Measurements from ENCODE around the gene PTGR3.

The PTGR3 gene

DNA sequence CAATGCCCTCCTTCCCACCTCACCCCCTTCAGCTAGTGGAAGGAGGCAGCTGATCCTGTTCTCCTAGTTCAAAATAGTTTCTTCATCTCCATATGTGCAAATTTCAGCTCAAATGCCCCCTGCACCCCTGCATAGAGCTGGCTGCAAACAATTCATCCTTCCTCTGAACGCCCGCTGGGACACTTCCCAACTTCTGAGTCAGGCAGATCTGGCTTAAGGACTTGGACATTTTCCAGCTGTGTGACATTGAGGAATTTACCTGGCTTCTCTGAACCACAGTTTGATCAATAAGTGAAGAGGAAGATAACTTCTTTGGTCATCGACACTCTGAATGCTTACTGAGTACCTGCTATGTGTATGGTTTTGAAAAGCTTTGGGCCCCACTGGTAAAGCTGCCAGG, 23.5 kb downstream of the PTGR3 start:
- Mint-ChIP-seq H3K27me3 (ENCODE audit: low read depth, poor library complexity) (peaks cover 4% of the 10 kb centered on the region), H3K27ac (no peak overlapping the region), H3K9me3 (peaks cover 21% of the 10 kb centered on the region), H3K4me3 (no peak overlapping the region), H3K36me3 (ENCODE audit: low read depth) (peaks cover 28% of the 10 kb centered on the region), H3K4me1 (peaks cover 21% of the 10 kb centered on the region)
- TF ChIP-seq, protein P1, sequence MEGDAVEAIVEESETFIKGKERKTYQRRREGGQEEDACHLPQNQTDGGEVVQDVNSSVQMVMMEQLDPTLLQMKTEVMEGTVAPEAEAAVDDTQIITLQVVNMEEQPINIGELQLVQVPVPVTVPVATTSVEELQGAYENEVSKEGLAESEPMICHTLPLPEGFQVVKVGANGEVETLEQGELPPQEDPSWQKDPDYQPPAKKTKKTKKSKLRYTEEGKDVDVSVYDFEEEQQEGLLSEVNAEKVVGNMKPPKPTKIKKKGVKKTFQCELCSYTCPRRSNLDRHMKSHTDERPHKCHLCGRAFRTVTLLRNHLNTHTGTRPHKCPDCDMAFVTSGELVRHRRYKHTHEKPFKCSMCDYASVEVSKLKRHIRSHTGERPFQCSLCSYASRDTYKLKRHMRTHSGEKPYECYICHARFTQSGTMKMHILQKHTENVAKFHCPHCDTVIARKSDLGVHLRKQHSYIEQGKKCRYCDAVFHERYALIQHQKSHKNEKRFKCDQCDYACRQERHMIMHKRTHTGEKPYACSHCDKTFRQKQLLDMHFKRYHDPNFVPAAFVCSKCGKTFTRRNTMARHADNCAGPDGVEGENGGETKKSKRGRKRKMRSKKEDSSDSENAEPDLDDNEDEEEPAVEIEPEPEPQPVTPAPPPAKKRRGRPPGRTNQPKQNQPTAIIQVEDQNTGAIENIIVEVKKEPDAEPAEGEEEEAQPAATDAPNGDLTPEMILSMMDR (IDR thresholded peaks at IDR 0.05), result no peak
- no peak for DNase-seq

DNA sequence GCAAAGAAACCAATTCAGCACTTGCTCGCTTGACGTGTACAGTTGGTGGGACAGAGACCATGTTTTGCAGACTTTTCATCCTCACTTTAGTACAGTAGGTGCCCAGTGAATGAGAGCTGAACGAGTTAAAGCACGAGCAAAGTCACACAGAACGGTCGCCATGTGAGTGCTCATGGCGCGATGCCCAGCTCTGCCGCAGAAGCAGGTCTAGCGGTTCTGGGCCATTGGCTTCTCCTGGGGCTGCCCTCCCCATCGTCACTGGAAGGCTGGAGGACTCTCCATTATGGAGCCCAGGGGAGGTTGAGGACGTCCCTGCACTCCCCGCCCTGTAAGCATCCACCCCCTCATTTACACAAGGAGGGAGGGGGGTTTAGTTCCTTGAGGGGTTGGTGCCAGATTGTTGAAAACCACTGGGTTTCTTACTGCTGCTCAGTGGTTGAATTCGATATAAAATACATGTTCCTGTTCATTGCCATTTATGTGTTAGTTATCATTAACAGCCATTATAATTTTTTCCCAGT, 24.9 kb downstream of the PTGR3 start:
- H3K27me3 Mint-ChIP-seq (ENCODE audit: low read depth, poor library complexity), result peaks cover 4% of the 10 kb centered on the region
- DNase-seq, result no peak
- peaks cover 21% of the 10 kb centered on the region for H3K9me3 Mint-ChIP-seq
- no peak overlapping the region for H3K27ac Mint-ChIP-seq
- peaks cover 26% of the 10 kb centered on the region for H3K36me3 Mint-ChIP-seq (ENCODE audit: low read depth)
- no peak overlapping the region for H3K4me3 Mint-ChIP-seq
- peaks cover 21% of the 10 kb centered on the region for H3K4me1 Mint-ChIP-seq
- TF ChIP-seq, protein P1 (IDR thresholded peaks at IDR 0.05), result no peak

DNA sequence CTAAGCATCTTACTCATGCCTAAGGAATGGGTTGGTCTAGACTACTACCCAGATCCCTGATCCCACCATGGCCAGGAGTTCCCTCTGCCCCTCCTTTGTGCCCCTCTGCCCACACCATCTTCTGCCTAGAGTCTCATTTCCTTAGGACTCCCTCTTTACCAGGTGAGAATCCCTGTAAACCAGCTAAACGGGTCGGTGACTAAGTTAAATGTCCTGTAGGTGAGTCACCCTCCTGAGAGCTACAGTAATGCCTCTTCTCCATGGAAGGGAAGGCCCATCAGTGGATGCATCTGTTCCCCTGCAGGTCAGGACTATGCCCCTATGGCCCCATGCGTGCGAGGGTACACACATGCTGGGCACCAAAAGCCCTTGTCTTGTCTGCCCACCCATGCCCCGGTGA, 25.4 kb downstream of the PTGR3 start:
- H3K36me3 Mint-ChIP-seq (ENCODE audit: low read depth), result peaks cover 26% of the 10 kb centered on the region
- H3K27me3 Mint-ChIP-seq (ENCODE audit: low read depth, poor library complexity), result peaks cover 4% of the 10 kb centered on the region
- TF ChIP-seq, protein P1 (IDR thresholded peaks at IDR 0.05), result no peak
- H3K4me3 Mint-ChIP-seq, result no peak overlapping the region
- H3K27ac Mint-ChIP-seq, result no peak overlapping the region
- H3K4me1 Mint-ChIP-seq, result peaks cover 23% of the 10 kb centered on the region
- no peak for DNase-seq
- peaks cover 21% of the 10 kb centered on the region for H3K9me3 Mint-ChIP-seq

DNA sequence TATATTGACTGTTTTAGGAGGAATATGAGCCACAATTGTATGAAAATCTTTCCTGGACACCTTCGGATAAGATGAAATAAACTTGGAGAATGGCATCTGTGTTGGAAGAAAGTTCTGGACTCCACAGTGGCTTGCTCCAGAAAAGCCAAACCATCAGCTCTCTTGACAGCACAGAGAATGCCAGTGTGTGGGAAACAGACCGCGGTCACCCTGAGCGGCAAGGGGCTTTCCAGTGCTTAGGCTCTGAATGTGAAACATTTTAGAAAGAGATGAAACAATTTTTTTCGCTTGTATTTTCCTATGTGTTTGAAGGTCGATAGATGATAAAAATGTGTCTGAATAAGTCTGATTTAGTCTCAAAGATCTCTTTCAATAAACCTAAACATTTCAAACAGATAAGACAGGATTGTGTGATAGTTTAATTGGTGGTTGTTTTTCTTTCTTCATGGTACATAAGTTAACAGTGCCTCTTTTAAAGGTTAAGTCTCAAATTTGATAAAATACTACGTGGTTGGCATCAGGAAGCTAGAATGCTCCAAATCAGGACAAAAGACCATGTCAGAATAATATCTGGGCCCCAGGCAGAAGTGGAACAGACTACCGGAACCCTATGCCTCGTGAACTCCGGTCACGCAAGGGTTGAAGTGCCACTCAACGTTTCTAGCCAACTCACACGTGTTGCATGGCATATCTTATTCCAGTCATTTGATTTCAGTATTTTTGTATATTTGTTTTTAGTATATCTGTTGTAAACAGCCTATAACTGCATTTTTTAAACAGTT, 28.9 kb downstream of the PTGR3 start:
- H3K4me1 Mint-ChIP-seq, result peaks cover 14% of the 10 kb centered on the region
- peaks cover 19% of the 10 kb centered on the region for H3K36me3 Mint-ChIP-seq (ENCODE audit: low read depth)
- no peak overlapping the region for H3K4me3 Mint-ChIP-seq
- no peak for DNase-seq
- TF ChIP-seq, protein P1 (IDR thresholded peaks at IDR 0.05), result no peak
- peaks cover 4% of the 10 kb centered on the region for H3K27me3 Mint-ChIP-seq (ENCODE audit: low read depth, poor library complexity)
- H3K27ac Mint-ChIP-seq, result peak overlapping the region; percentile 56
- peaks cover 21% of the 10 kb centered on the region for H3K9me3 Mint-ChIP-seq

DNA sequence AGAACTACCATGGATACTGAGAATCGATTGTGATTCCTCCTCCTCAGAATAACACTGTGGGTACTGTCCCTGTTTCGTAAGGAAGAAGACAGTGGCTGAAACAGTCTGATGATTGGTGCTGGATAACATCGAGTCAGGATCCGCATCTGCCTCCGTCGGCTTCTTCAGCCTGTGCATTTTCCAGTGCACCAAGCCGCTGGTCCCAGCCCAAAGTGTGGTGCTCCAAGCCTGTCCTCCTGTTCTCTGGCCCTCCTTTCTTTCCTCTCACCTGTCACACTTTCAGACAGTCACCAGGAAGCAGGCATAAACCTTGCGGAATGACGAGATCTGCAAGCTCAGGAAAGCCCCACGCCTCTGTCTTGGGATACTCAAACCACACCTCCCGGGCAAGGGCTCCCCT, 30.6 kb downstream of the PTGR3 start:
- Mint-ChIP-seq H3K4me1 (peaks cover 28% of the 10 kb centered on the region), H3K4me3 (no peak overlapping the region), H3K9me3 (peaks cover 16% of the 10 kb centered on the region), H3K27me3 (ENCODE audit: low read depth, poor library complexity) (peaks cover 4% of the 10 kb centered on the region), H3K36me3 (ENCODE audit: low read depth) (peaks cover 18% of the 10 kb centered on the region), H3K27ac (peak overlapping the region; percentile 89)
- TF ChIP-seq, protein P1 (IDR thresholded peaks at IDR 0.05), result no peak
- DNase-seq, result no peak

DNA sequence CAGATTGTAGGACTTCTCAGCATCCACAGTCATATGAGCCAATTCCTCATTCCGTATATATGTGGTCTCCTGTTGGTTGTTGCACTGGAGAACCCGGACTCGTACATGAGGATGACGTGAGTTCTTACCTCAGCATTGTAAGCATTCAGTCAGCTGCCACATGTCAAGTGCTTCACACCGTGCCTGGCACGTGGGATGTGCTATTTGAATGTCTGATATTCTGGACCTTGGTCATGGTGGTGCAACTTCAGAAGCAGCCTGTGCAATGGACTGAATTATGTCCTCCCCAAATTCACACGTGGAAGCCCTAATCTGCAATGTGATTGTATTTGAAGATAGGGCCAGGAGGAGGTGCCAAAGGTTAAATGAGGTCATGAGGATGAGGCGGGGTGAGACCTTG, 32.1 kb downstream of the PTGR3 start:
- H3K4me1 Mint-ChIP-seq, result peaks cover 43% of the 10 kb centered on the region
- no peak overlapping the region for H3K4me3 Mint-ChIP-seq
- no peak for DNase-seq
- TF ChIP-seq, protein P1 (IDR thresholded peaks at IDR 0.05), result no peak
- no peaks in the 10 kb centered on the region for H3K27me3 Mint-ChIP-seq (ENCODE audit: low read depth, poor library complexity)
- peaks cover 8% of the 10 kb centered on the region for H3K36me3 Mint-ChIP-seq (ENCODE audit: low read depth)
- H3K27ac Mint-ChIP-seq, result peak overlapping the region; percentile 46
- peaks cover 5% of the 10 kb centered on the region for H3K9me3 Mint-ChIP-seq

All from nephron progenitor cell (in vitro differentiated cells).